A673 (cell line): Measurements from ENCODE around the gene GP1BB. TPM values are rescaled to one million over a fixed set of nuclear protein-coding genes. Genes with fewer than 3 reads are reported as not detected.

ENCODE experiments used
- BruUV-seq: library from RNA; stranded (reverse); fragments of 400-500 nt; replicated peaks from 2 replicates; lab custom pipeline; 2021; lab: Mats Ljungman, UMichigan
- CTCF ChIA-PET: fragments of 300-600 bp; sonication (Branson Sonifier 250); formaldehyde crosslinking; loops from one replicate; lab custom pipeline; 2022; ENCODE audit warnings: antibody characterized with exemption; lab: Charles Lee
- POLR2A ChIA-PET: fragments of 300-600 bp; sonication (Branson Sonifier 250); formaldehyde crosslinking; loops from one replicate; lab custom pipeline; 2022; ENCODE audit warnings: antibody characterized with exemption; ENCODE audit not compliant: low non-redundant PET; lab: Charles Lee
- DNase-seq: peaks from one replicate; pipeline ENCODE4 v3.0.0-alpha.2; 2015; ENCODE audit warnings: low spot score
- H3K27ac ChIP-seq: fragments of 200-600 bp; sonication (generic); 2 replicates; pipeline ENCODE4 v1.5.1; 2016; ENCODE audit warnings: mixed run types, low read depth, mild to moderate bottlenecking, mixed read lengths, antibody characterized with exemption, low read length; ENCODE audit not compliant: poor library complexity, severe bottlenecking
- H3K27me3 ChIP-seq: fragments of 200-600 bp; sonication (generic); replicated peaks from 2 replicates; pipeline ENCODE4 v1.6.1; 2017; ENCODE audit warnings: mixed run types, low read depth, mild to moderate bottlenecking, mixed read lengths, antibody characterized with exemption, low read length; ENCODE audit not compliant: insufficient read depth, poor library complexity
- H3K36me3 ChIP-seq: fragments of 200-600 bp; sonication (generic); 2 replicates; pipeline ENCODE4 v1.6.1; 2016; ENCODE audit warnings: mixed run types, mild to moderate bottlenecking, mixed read lengths, antibody characterized with exemption, low read length; ENCODE audit not compliant: insufficient read depth, poor library complexity, severe bottlenecking
- H3K4me1 ChIP-seq: fragments of 200-600 bp; sonication (generic); 2 replicates; pipeline ENCODE4 v1.6.1; 2017; ENCODE audit warnings: mixed run types, mild to moderate bottlenecking, mixed read lengths, antibody characterized with exemption, low read length; ENCODE audit not compliant: insufficient read depth, poor library complexity, severe bottlenecking
- H3K4me3 ChIP-seq: fragments of 200-600 bp; sonication (generic); 2 replicates; pipeline ENCODE4 v1.5.1; 2016; ENCODE audit warnings: low read depth, mixed run types, mild to moderate bottlenecking, mixed read lengths, low read length; ENCODE audit not compliant: poor library complexity, severe bottlenecking
- H3K9me3 ChIP-seq: fragments of 200-600 bp; sonication (generic); 2 replicates; pipeline ENCODE4 v1.6.1; 2016; ENCODE audit warnings: mixed run types, low read depth, mild to moderate bottlenecking, mixed read lengths, antibody characterized with exemption, low read length; ENCODE audit not compliant: poor library complexity, severe bottlenecking
- EZH2 ChIP-seq: fragments of 200-600 bp; sonication (generic); IDR thresholded peaks from 2 replicates; pipeline ENCODE4 v1.6.1; 2017; ENCODE audit warnings: borderline replicate concordance, low read depth, mild to moderate bottlenecking, mixed read lengths, antibody characterized with exemption, low read length; ENCODE audit not compliant: poor library complexity, severe bottlenecking
- intact Hi-C: fragments of 100-400 bp; cut with micrococcal nuclease; formaldehyde crosslinking; loops from one replicate; pipeline ENCODE4 v1.10.0; 2022; ENCODE audit not compliant: unreplicated experiment
- total RNA-seq: library from RNA; stranded (reverse); gene quantifications from 2 replicates; pipeline ENCODE4 v1.2.3, GENCODE V29; 2021
- TF ChIP-seq, protein P1 (sequence below): fragments of 300-800, 200-600 bp; sonication (generic); conservative IDR thresholded peaks from 2 replicates; pipeline ENCODE4 v1.5.1; 2017; ENCODE audit warnings: low read depth, mild to moderate bottlenecking, antibody characterized with exemption, low read length, moderate library complexity, mixed read lengths

GP1BB gene
- total RNA-seq, 1 experiment from 2014 or later, result 12.6 TPM

DNA sequence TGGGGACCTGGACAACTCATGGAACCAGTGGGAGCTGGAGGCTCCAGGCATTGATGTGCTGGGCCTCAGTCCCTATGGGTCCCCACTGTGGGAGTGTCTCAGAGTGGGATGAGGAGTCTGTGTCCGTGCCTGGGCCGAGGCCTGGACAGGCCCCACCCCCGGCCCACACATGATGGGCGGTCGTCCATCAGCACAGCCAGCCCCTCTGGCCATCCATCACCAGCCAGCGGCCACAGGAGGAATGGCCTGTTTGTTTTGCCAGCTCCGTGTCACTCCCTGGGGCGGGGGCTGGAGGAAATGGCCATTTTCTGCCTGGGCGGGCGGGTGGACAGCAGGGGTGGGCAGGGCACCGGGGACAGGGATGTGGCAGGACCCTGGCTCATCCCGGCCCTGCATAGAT lies 24.2 kb downstream of the GP1BB start:
- Histone ChIP-seq H3K4me3 (no peak overlapping the region), H3K4me1 (no peaks in the 10 kb centered on the region), H3K27ac (no peak overlapping the region), H3K9me3 (no peaks in the 10 kb centered on the region), H3K27me3 (no peaks in the 10 kb centered on the region), H3K36me3 (no peaks in the 10 kb centered on the region)
- intact Hi-C loops, result no loop called here
- TF ChIP-seq, protein P1, sequence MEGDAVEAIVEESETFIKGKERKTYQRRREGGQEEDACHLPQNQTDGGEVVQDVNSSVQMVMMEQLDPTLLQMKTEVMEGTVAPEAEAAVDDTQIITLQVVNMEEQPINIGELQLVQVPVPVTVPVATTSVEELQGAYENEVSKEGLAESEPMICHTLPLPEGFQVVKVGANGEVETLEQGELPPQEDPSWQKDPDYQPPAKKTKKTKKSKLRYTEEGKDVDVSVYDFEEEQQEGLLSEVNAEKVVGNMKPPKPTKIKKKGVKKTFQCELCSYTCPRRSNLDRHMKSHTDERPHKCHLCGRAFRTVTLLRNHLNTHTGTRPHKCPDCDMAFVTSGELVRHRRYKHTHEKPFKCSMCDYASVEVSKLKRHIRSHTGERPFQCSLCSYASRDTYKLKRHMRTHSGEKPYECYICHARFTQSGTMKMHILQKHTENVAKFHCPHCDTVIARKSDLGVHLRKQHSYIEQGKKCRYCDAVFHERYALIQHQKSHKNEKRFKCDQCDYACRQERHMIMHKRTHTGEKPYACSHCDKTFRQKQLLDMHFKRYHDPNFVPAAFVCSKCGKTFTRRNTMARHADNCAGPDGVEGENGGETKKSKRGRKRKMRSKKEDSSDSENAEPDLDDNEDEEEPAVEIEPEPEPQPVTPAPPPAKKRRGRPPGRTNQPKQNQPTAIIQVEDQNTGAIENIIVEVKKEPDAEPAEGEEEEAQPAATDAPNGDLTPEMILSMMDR, result no peak
- no peak for TF ChIP-seq EZH2
- POLR2A ChIA-PET, result no interaction called here
- CTCF ChIA-PET, result no interaction called here
- DNase-seq, result no peak
- no TSS peak for BruUV-seq

DNA sequence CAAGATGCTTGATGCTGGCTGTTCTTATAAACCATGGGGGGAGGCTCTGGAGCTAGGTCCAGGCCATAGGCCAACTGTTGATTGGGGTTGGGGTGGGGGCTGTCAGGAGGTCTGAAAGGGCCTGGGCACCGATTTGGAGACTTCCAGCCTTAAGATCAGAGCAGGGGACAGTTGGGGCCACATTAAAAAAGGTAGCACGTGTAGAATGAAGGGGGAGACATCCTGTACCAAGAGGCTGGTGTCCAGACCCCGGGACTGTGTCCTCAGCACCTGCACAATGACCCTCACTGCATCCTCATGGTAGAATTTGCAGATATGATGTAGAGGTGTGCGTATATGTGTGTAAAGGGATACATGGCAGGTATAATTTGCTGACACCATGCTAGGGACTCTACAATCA lies 24.8 kb downstream of the GP1BB start:
- Histone ChIP-seq H3K4me3 (no peak overlapping the region), H3K27me3 (no peaks in the 10 kb centered on the region), H3K9me3 (no peaks in the 10 kb centered on the region), H3K36me3 (no peaks in the 10 kb centered on the region), H3K4me1 (no peaks in the 10 kb centered on the region), H3K27ac (no peak overlapping the region)
- BruUV-seq, result no TSS peak
- no peak for DNase-seq
- ChIA-PET CTCF (no interaction called here), POLR2A (interaction anchor here (1.0 kb wide), 1 partner anchor 193 kb away, joined by 3 read pairs; the partner anchor contains the start of genes COMT and TXNRD2)
- intact Hi-C loops, result no loop called here
- TF ChIP-seq, protein P1, result no peak
- TF ChIP-seq EZH2, result no peak

DNA sequence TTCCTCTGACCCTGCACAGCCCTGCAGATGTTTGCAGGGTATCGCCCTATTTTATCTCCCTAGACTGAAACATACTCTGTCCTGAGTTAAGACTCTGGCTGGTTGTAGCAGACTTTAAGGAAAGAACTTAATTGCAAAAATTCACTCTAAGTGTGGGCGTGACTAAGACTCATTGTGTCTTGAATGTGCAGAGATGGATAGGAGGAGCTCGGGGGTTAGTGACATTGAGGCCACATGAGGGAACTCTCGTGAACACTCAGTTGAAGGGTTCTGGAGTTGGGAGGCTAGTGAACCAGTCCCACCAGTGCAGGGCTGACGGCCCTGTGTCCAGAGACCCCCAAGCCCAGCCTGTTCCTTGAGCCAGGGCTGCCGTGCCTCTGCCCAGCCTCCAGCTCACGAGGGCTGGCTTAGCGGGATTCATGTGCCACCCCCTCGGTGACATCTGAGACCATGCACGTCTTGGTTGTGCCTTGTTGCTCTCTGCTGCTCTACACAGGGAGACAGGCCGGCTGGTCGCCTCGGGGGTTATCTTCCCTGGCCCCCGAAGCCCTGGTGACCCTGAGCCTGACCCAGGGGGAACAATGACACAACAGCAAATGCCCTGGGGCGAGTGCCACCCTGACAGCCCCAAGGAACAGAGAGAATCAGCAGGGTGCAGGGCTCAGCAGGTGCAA lies 25.8 kb downstream of the GP1BB start:
- no peak for TF ChIP-seq EZH2
- TF ChIP-seq, protein P1, result no peak
- no TSS peak for BruUV-seq

More for the DNA sequence above, 25.8 kb downstream of the GP1BB start:
- no peak for DNase-seq
- peaks cover 3% of the 10 kb centered on the region for H3K27me3 ChIP-seq
- no peaks in the 10 kb centered on the region for H3K9me3 ChIP-seq
- POLR2A ChIA-PET, result interaction anchor here (1.0 kb wide), 1 partner anchor 192 kb away, joined by 3 read pairs; the partner anchor contains the start of genes COMT and TXNRD2
- no peaks in the 10 kb centered on the region for H3K4me1 ChIP-seq
- no peak overlapping the region for H3K27ac ChIP-seq
- no peaks in the 10 kb centered on the region for H3K36me3 ChIP-seq
- CTCF ChIA-PET, result no interaction called here
- intact Hi-C loops, result no loop called here
- no peak overlapping the region for H3K4me3 ChIP-seq
